Measurements from ENCODE around the gene INPP5E.
"Not testable (repeated sequence)": the region's sequence is repeated elsewhere in the genome, so short reads cannot be mapped to it uniquely, and the experiment has no call there.

The INPP5E gene

DNA sequence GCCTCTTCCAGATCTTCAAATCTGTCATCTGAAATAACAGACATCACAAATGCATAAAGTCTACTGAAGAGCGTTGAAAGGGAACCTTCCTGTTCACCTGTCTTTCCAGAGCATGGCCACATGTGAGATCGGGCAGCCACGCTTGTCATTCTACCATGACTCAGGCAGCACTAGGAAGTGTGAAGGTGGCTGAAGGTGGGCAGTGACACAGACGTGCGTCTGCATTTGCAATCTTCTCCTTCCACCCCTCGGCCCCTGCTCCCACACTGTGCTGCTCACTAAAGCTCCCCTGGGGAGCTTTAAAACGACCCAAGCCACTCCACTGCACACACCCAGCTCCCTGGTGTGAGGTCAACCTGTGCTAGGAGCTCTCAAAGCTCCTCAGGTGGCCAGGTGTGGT, 31.7 kb downstream of the INPP5E start:
- H3K9me3 ChIP-seq (ENCODE audit: insufficient read depth, low read depth, low read length), result no peaks in the 10 kb centered on the region
- no peak overlapping the region for H3K4me3 ChIP-seq (ENCODE audit: low read length)
- peaks cover 66% of the 10 kb centered on the region for H3K36me3 ChIP-seq (ENCODE audit: insufficient read depth, low read length)
- 91% methylated on average over 7 of the region's 7 CpGs for WGBS
- peaks cover 6% of the 10 kb centered on the region for H3K4me1 ChIP-seq (ENCODE audit: insufficient read depth, low read length)
- H3K27me3 ChIP-seq (ENCODE audit: insufficient read depth, low read length), result no peaks in the 10 kb centered on the region
- 0 out of 2 replicates have a peak overlapping the region, but pooled peaks have one; percentile 25 for H3K27ac ChIP-seq (ENCODE audit: low read depth, low read length)
- no peak overlapping the region for H3K9ac ChIP-seq (ENCODE audit: low read depth, low read length)

DNA sequence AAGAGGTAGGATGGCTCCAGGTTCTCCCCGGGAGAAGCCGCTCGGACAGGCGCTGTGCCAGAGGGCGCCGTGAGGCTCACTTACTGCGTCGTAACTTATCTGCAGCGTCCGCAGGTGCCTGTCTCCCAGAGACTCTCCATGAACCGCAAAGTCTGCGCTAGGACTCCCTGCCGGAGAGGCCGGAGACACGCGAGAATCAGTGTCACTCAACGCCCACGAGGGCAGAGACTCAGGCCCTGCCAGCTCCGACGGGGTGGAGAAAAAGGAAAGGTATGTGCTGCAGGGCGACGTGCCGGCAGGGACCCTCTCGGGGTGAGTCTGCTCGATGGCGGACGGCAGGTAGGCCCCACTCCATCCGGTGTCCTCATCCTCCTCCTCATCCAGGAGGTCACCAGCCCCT, 32.6 kb downstream of the INPP5E start:
- peaks cover 64% of the 10 kb centered on the region for H3K36me3 ChIP-seq (ENCODE audit: insufficient read depth, low read length)
- not testable (repeated sequence) for H3K9me3 ChIP-seq (ENCODE audit: insufficient read depth, low read depth, low read length); H3K4me3 ChIP-seq (ENCODE audit: low read length); H3K9ac ChIP-seq (ENCODE audit: low read depth, low read length); H3K27ac ChIP-seq (ENCODE audit: low read depth, low read length); H3K27me3 ChIP-seq (ENCODE audit: insufficient read depth, low read length); H3K4me1 ChIP-seq (ENCODE audit: insufficient read depth, low read length)
- 97% methylated on average over 28 of the region's 28 CpGs for WGBS

DNA sequence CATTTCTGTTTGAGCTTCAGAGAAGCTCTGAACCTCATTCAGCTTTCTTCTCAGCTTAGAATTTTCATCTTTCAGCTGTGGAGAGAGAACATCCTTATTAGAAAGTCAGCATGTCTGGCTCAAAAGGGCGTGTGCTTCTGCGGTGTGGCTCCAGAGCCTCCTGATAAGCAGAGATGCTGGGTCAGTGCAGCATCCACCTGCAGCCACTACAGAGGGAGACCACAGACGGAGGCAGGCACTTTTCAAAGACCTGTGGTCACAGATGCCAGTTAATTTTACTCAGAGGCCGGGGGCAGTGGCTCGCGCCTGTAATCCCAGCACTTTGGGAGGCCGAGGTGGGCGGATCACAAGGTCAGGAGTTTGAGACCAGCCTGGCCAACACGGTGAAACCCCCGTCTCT, 33.7 kb downstream of the INPP5E start:
- 96% methylated on average over 10 of the region's 10 CpGs for WGBS
- H3K36me3 ChIP-seq (ENCODE audit: insufficient read depth, low read length), result peaks cover 67% of the 10 kb centered on the region
- not testable (repeated sequence) for H3K9me3 ChIP-seq (ENCODE audit: insufficient read depth, low read depth, low read length); H3K4me1 ChIP-seq (ENCODE audit: insufficient read depth, low read length); H3K9ac ChIP-seq (ENCODE audit: low read depth, low read length); H3K27me3 ChIP-seq (ENCODE audit: insufficient read depth, low read length); H3K27ac ChIP-seq (ENCODE audit: low read depth, low read length); H3K4me3 ChIP-seq (ENCODE audit: low read length)

DNA sequence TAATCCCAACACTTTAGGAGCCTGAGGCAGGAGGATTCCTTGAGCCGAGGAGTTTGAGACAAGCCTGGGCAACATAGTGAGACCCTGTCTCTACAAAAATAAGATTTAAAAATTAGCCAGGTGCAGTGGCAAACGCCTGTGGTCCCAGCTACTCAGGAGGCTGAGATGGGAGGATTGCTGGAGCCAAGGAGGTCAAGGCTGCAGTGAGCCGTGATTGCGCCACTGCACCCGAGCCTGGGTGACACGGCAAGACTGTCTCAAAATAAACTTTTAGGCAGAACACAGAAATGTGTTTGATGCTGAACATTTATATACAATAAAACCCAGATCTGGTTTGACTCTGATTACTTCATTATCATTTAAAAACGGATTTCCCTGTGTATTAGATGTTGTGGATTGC, 34.2 kb downstream of the INPP5E start:
- H3K9ac ChIP-seq (ENCODE audit: low read depth, low read length), result no peak overlapping the region
- peaks cover 67% of the 10 kb centered on the region for H3K36me3 ChIP-seq (ENCODE audit: insufficient read depth, low read length)
- H3K4me3 ChIP-seq (ENCODE audit: low read length), result no peak overlapping the region
- no peak overlapping the region for H3K27ac ChIP-seq (ENCODE audit: low read depth, low read length)
- H3K27me3 ChIP-seq (ENCODE audit: insufficient read depth, low read length), result no peaks in the 10 kb centered on the region
- no peaks in the 10 kb centered on the region for H3K9me3 ChIP-seq (ENCODE audit: insufficient read depth, low read depth, low read length)
- 96% methylated on average over 6 of the region's 7 CpGs for WGBS
- no peaks in the 10 kb centered on the region for H3K4me1 ChIP-seq (ENCODE audit: insufficient read depth, low read length)

DNA sequence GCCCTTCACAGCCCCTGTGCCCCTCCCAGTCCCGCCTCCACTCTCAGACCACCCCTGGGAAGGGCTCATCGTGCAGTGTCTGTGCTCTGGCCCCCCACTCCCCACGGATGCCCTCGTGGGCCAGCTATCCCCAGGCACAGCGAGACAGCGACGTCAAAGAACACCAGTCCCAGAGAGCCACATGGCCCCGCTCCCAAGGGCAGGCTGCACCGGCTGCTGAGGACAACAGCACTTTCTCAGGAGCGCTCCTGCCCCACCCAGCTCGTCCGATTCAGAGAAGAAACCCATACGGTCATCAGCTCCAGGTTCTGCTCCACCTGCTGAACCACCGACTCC, 34.9 kb downstream of the INPP5E start:
- Histone ChIP-seq H3K27me3 (ENCODE audit: insufficient read depth, low read length) (no peaks in the 10 kb centered on the region), H3K9me3 (ENCODE audit: insufficient read depth, low read depth, low read length) (no peaks in the 10 kb centered on the region), H3K36me3 (ENCODE audit: insufficient read depth, low read length) (peaks cover 67% of the 10 kb centered on the region), H3K27ac (ENCODE audit: low read depth, low read length) (no peak overlapping the region), H3K4me1 (ENCODE audit: insufficient read depth, low read length) (no peaks in the 10 kb centered on the region), H3K9ac (ENCODE audit: low read depth, low read length) (no peak overlapping the region), H3K4me3 (ENCODE audit: low read length) (no peak overlapping the region)
- WGBS, result 95% methylated on average over 14 of the region's 14 CpGs

DNA sequence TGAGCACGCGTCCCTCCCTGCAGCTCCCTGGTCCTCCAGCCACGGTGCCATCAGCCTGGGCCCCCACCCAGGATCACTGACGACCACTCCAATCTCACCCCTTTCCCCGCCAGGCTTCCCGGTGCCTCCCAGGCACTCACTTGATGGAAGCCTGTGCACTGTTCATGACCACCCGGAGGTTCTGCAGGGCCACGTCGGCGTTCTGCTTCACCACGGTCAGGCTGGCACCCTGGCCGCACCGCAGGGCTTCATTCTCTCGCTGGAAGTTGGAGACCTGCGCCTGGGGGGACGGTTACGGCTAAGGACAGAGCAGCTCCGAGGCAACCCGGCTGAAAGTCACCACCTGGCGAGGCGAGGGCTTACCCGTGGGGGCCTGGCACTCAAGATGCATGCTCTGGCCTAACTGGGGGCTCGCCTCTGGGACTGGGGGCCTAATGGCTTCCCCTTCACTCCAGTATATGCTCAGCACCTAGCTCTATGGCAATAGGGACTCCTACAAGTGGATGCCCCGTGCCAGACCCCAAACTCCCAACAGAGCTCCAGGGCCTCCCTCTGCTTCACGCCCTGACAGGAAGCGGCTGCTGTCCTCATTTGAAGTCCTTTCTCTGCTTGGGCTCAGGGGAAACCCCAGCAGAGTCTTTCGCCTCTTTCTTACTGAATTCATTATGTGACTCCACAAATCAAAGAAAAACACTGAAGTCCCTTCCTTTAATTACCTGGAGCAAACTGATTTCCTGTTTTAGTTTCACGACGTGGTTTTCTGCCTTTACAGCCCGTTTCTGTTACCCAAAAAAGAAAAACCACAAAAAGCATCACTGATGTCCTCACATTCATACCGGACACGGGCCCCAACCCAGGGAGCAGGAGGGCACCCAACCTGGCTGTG, 35.5 kb downstream of the INPP5E start:
- 96% methylated on average over 32 of the region's 32 CpGs for WGBS
- Histone ChIP-seq H3K27me3 (ENCODE audit: insufficient read depth, low read length) (no peaks in the 10 kb centered on the region), H3K9me3 (ENCODE audit: insufficient read depth, low read depth, low read length) (no peaks in the 10 kb centered on the region), H3K27ac (ENCODE audit: low read depth, low read length) (no peak overlapping the region), H3K4me3 (ENCODE audit: low read length) (no peak overlapping the region), H3K36me3 (ENCODE audit: insufficient read depth, low read length) (peaks cover 67% of the 10 kb centered on the region), H3K4me1 (ENCODE audit: insufficient read depth, low read length) (no peaks in the 10 kb centered on the region), H3K9ac (ENCODE audit: low read depth, low read length) (no peak overlapping the region)

DNA sequence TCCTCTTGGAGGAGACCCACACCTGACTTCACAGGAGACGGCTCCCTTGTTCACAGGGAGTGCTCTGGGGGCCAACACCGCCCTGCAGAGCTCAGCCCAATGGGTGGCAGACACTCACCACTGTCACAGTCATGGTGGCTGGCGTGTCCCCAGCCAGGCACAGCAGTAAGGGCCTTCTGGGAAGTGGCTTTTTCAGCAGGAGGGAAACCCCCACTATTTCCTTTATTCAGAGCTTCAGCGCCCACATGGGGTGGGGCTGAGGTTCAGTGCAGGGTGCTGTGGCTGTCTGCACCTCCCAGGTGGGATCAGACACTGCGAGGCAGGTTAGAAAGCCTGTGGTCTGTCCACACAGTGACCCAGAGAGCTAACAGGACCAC, 36.1 kb downstream of the INPP5E start:
- 95% methylated on average over 5 of the region's 5 CpGs for WGBS
- H3K27me3 ChIP-seq (ENCODE audit: insufficient read depth, low read length), result no peaks in the 10 kb centered on the region
- peaks cover 63% of the 10 kb centered on the region for H3K36me3 ChIP-seq (ENCODE audit: insufficient read depth, low read length)
- no peaks in the 10 kb centered on the region for H3K4me1 ChIP-seq (ENCODE audit: insufficient read depth, low read length)
- H3K9ac ChIP-seq (ENCODE audit: low read depth, low read length), result no peak overlapping the region
- H3K4me3 ChIP-seq (ENCODE audit: low read length), result no peak overlapping the region
- no peaks in the 10 kb centered on the region for H3K9me3 ChIP-seq (ENCODE audit: insufficient read depth, low read depth, low read length)
- H3K27ac ChIP-seq (ENCODE audit: low read depth, low read length), result no peak overlapping the region

DNA sequence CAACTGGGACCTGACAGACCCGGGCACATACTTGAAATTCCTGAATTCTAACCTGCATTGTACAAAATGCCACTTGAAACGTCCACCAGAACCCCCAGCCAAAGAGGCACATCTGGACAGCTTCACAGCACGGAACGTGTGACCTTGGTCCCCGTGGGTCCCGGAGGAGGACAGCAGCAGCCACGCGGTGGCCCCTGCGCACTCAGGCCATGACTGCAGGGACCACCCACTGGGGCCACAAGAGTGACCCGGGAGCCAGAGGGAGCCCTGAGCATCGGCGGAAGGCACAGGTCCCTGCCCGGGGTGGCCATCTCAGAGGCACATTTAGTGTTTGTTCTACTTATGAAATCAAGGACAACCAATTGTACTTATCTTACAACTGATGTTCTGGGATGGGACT, 37.6 kb downstream of the INPP5E start:
- 93% methylated on average over 13 of the region's 13 CpGs for WGBS
- peaks cover 63% of the 10 kb centered on the region for H3K36me3 ChIP-seq (ENCODE audit: insufficient read depth, low read length)
- H3K9ac ChIP-seq (ENCODE audit: low read depth, low read length), result no peak overlapping the region
- no peak overlapping the region for H3K4me3 ChIP-seq (ENCODE audit: low read length)
- no peaks in the 10 kb centered on the region for H3K9me3 ChIP-seq (ENCODE audit: insufficient read depth, low read depth, low read length)
- no peaks in the 10 kb centered on the region for H3K27me3 ChIP-seq (ENCODE audit: insufficient read depth, low read length)
- H3K27ac ChIP-seq (ENCODE audit: low read depth, low read length), result no peak overlapping the region
- no peaks in the 10 kb centered on the region for H3K4me1 ChIP-seq (ENCODE audit: insufficient read depth, low read length)

DNA sequence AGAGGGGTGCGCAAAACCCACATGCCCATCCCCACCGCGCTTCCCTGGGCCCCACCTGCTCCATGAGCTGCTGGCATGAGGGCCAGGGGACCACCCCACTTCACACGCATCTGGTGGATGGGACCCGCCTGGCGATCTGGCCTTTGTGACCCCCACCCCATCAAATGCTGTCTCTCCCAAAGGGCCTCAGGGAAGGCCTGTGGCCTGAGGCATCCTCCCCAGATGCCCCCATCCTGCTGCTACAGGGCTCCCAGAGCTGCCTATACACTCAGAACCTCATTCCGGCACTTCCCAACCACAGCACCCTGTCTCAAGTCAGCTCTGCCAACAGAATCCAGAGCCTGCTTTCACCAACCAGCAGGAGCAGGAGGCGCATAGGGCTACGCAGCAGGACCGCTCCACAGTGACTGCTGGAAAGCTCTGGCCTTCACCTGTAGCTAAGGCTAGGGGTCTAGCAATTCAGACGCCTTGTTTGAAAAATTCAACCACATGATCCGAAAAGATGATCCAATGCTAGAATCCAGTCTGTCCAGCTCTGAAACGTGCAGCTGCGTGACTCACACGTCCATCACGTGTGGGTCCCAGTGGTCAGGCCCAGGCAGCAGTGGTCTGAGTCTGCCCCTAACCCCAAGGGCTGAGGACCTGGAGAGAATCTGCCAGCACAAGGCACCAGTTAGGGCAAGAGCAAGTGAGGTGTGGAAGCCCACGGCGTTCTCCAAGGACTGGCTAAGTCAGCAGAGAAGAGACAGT, 38.3 kb downstream of the INPP5E start:
- peaks cover 64% of the 10 kb centered on the region for H3K36me3 ChIP-seq (ENCODE audit: insufficient read depth, low read length)
- no peak overlapping the region for H3K4me3 ChIP-seq (ENCODE audit: low read length)
- no peak overlapping the region; the same call in 1 of the 2 replicates for H3K27ac ChIP-seq (ENCODE audit: low read depth, low read length)
- no peaks in the 10 kb centered on the region for H3K27me3 ChIP-seq (ENCODE audit: insufficient read depth, low read length)
- no peak overlapping the region for H3K9ac ChIP-seq (ENCODE audit: low read depth, low read length)
- H3K4me1 ChIP-seq (ENCODE audit: insufficient read depth, low read length), result no peaks in the 10 kb centered on the region
- no peaks in the 10 kb centered on the region for H3K9me3 ChIP-seq (ENCODE audit: insufficient read depth, low read depth, low read length)
- WGBS, result 96% methylated on average over 18 of the region's 18 CpGs

DNA sequence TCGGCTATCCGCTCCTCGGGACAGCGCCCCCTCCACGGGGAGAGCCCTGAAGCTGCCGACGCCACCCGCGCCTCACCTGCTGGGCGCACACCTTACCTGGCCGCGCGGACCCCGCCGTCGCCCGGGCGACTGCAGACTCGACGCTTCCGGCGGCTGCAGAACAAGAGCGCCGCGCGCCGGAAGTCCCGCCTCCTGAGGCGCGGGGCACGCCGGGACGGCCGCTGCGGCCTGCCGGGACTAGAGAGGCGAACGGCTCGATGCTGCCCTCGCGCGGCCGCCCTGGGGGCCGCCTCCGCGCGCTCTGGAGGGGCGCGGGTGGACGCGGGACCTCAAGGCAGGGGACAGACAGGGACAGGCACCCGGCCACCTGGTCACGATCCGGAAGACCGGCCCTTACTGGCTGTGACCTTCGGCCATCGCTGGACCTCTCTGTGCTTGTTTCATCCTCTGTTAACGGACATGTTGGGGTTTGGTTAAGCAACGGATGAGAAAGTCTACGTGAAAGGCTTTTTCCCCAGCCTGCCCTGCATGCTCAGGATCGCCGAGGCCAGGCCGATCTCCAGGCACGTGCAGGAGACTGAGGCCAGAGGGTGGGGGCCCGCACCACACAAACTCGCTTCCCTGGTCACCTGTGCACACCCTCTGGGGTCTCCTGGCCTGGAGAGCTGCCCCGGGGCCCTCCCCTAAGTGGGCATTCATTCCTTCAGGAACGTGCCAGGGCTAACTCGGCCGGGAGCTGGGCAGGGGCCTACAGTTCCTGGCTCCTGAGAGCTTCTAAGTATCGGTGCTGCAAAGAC, 39.4 kb downstream of the INPP5E start, which contains the start of gene SNAPC4:
Gene SNAPC4, minus strand, starts transcription at position 133 of the 797 bp plus-strand sequence. CDS start 1,742 bp downstream, outside the sequence.
- peak within 1 kb of the TSS; percentile 91 for H3K9ac ChIP-seq (ENCODE audit: low read depth, low read length)
- whole genome bisulfite sequencing, result 16% methylated on average over 71 of the region's 71 CpGs
- H3K27me3 ChIP-seq (ENCODE audit: insufficient read depth, low read length), result no peaks in the 10 kb centered on the region
- peak within 1 kb of the TSS; percentile 63 for H3K27ac ChIP-seq (ENCODE audit: low read depth, low read length)
- H3K4me1 ChIP-seq (ENCODE audit: insufficient read depth, low read length), result no peaks in the 10 kb centered on the region
- no peaks in the 10 kb centered on the region for H3K9me3 ChIP-seq (ENCODE audit: insufficient read depth, low read depth, low read length)
- peak within 1 kb of the TSS; percentile 99 for H3K4me3 ChIP-seq (ENCODE audit: low read length)
- H3K36me3 ChIP-seq (ENCODE audit: insufficient read depth, low read length), result peaks cover 65% of the 10 kb centered on the region

All from HUES64 (cell line).